Measurements from ENCODE around the gene ZBED4.
"Not testable (repeated sequence)": the region's sequence is repeated elsewhere in the genome, so short reads cannot be mapped to it uniquely, and the experiment has no call there.

Gene ZBED4, protein sequence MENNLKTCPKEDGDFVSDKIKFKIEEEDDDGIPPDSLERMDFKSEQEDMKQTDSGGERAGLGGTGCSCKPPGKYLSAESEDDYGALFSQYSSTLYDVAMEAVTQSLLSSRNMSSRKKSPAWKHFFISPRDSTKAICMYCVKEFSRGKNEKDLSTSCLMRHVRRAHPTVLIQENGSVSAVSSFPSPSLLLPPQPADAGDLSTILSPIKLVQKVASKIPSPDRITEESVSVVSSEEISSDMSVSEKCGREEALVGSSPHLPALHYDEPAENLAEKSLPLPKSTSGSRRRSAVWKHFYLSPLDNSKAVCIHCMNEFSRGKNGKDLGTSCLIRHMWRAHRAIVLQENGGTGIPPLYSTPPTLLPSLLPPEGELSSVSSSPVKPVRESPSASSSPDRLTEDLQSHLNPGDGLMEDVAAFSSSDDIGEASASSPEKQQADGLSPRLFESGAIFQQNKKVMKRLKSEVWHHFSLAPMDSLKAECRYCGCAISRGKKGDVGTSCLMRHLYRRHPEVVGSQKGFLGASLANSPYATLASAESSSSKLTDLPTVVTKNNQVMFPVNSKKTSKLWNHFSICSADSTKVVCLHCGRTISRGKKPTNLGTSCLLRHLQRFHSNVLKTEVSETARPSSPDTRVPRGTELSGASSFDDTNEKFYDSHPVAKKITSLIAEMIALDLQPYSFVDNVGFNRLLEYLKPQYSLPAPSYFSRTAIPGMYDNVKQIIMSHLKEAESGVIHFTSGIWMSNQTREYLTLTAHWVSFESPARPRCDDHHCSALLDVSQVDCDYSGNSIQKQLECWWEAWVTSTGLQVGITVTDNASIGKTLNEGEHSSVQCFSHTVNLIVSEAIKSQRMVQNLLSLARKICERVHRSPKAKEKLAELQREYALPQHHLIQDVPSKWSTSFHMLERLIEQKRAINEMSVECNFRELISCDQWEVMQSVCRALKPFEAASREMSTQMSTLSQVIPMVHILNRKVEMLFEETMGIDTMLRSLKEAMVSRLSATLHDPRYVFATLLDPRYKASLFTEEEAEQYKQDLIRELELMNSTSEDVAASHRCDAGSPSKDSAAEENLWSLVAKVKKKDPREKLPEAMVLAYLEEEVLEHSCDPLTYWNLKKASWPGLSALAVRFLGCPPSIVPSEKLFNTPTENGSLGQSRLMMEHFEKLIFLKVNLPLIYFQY

DNA sequence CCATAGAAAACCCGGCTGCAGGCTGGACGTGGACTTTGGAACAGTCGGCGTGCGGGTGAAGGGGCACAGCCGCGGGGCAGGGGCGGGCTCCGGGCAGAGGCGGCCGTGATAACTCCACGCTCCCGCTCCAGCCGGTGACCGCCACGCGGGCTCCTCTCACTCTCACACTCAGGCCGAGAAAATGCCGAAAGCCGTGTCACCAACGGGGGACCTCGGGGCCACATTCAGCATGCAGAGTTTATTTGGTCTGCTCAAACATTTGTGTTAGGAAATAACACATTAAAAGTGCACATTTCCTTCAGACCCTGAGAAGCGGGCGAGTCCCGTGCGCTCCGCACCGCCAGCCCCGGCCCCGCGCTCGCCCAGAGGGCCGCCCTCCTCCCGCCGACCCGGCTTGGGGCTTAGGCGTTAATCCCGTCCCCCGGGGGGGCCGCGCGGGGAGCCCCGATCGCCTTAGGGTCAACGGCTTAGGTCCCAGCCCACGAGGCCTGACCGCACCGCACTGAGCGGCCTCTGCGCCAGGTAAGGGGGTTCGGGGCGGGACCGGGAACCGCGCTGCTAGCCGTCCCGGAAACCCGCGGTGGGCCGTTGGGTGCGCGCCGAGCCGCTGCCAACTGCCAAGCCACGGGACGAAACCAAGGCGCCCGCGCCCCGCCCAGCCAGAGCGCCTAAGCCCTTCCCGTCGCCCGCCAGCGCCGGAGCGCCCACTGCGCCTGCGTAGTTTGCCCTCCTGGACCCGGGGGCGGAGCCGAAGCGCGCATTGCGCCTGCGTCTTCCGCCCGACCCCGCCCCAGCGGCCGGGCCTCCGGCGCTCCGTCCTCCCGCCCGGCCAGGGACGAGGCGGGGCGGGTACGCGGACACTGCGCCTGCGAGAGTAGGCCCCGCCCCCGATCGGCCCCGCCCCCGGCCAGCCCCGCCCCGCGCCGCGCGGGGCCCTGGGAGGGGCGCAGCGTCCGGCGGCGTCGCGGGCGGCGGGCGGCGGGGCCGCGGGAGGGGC is at the start of gene ZBED4:
TSS of gene ZBED4 (plus strand) at position 947 of the 997 bp plus-strand sequence. CDS start 29,819 bp downstream, outside the sequence.
- DNase-seq, result peak; percentile 99

DNA sequence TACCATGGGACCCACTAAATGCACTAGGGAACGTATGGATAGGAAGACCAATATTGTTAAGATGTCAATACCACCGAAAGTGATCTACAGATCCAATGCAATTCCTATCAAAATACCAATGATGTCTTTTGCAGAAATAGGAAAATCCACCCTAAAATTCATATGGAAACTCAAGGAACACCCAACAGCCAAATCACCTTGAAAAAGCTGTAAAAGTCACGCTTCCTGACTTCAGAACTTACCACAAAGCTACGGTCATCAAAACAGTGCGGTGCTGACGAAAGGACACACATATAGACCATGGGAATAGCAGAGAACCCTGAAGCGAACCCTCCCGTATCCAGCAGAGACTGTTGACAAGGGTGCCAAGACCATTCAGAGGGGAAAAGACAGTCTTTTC is 46.5 kb upstream of the ZBED4 start:
- no peak for DNase-seq

DNA sequence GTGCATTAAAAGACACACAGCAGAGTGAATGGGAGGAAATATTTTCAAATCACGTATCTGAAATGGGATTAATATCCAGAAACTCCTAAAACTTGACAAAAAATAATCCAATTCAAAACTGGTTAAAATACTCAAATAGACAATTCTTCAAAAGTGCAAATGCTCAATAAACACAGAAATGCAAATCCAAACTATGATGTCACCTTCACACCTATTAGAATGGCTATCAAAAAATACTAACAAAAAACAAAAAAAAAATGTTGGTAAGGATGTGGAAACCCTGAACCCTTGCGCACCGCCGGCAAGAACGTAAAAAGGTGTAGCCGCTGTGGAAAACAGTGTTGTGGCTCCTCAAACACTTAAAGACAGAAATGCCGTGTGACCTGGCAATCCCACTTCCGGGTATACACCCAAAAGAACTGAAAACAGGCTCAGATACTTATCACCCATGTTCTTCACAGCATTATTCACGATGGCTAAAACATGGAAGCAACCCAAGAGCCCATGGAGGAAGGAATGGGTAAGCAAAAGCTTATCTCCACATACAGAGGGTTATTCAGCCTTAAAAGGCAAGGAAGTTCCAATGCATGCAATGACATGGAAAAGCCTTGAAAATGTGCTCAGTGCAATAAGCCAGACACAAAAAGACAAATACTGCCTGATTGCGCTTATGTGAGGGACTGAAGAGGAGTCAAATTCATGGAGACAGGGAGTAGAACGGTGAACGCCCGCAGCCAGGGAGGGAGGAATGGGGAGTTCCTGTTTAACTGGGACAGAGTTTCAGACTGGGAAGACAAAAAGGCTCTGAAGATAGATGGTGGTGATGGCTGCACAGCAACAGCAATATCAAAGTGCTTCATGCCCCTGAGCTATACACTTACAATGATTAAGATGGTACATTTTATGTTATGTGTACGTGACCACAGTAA is 45.6 kb upstream of the ZBED4 start:
- DNase-seq, result no peak

DNA sequence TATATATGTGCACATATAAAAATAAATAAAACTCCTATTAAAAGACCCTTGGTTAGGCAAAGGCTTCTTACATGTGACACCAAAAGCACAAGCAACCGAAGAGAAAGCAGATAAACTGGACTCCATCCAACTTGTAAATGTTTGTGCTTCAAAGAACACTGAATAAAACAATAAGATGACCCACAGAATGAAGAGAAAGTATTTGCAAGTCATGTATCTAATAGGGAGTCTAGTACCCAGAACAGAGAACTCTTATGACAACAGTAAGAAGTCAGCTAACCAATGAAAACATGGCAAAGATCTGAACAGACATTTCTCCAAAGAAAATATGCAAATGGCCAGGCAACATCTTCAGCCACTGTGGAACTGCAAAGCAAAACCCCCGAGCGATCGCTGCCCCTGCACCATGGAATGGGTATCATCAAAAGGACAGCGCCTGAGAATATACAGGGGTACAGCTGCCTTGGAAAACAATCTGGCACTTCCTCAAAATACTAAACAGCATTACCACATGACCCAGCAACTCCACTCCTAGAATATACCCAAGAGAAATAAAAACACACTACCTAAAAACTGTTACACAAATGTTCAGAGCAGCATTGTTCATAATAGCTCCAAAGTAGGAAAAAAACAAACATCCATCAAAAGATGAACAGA is 43.2 kb upstream of the ZBED4 start:
- DNase-seq, result no peak

DNA sequence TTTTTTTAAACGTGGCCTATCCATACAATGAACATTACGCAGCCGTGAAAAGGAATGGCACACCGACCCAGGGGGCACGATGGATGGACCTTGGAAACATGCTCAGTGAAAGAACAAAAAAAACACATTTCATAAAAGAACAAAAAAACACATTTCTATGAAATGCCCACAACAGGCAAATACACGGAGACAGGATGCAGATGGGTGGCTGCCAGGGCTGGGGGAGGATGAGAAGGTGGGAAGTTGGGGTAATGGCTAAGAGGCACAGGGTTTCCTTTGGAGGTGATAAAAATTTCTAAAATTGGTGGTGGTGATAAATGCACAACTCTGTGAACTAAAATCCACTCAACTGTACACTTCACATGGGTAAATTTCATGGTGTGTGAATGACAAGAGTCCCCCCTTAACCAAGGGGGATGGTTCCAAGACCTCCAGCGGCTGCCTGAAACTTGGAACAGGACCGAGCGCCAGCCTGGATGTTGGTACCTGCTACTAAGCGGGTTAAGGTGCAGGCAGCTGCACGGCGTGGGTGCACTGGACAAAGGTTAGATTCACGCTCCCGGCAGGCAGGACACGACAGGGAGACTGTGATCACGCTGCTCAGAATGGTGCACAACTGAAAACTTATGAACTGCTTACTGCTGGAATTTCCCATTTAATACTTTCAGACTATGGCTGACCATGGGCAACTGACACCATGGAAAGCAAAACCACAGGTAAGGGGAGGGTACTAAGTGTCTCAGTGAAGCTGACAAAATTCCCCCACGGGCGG is 42.4 kb upstream of the ZBED4 start:
- DNase-seq, result no peak

DNA sequence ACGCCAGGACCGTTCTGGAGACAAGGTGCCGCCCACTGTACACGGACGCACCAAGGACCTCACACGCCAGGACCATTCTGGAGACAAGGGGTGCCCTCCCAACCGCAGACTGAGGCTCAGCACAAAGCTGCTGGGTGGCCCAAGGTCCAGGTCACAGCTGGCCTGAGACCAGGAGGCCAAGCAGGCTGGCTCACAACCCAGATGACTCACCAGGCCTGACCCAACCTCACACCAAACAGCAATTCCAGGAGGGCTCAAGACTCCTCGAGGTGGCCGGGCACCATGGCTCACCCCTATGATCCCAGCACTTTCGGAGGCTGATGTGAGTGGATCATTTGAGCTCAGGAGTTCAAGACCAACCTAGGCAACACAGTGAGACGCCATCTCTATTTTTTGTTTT is 40.8 kb upstream of the ZBED4 start:
- DNase-seq, result no peak

DNA sequence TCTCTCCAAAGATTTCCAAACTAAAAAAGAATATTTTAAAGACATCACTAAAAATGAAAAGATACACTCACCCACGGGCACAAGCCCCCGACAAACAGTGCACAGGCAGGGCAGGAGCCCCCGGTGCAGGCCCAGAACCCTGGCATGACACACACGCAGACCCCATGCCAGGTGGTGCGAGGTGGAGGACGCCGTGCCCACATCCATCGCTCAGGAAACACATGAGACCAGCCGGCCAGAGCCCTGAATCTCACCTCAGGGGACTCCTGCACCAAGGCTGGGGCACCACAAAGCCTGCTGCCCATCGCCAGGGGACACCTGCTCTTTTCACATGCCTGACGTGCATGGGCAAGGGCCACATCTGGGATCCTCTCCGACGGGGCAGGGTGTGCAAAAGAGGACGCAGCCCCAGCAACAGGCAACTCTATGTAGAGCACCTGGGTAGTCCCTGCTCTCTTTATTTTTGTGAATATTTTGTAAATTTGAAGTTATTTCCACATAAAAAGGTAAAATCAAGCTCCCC is 39.4 kb upstream of the ZBED4 start:
- no peak for DNase-seq

DNA sequence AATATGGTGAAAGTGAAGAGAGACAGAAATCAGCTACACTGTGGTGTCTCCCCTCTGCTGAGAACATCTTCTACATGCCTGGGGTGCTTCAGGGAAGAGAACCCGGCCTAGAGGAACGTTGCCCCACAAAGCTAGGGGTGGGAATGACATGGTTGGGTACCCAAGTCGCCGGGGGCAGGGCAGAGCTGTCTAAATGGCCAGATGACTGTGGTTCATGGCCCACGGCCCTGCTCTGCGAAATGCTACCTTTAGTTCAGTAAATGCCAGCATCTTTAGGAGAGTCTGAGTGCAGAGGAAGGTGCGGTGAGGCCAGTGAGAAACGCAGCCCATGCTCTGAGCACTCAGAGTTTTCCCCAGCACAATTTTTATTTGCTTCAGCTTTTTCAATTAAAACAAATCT is 38.8 kb upstream of the ZBED4 start:
- DNase-seq, result no peak

DNA sequence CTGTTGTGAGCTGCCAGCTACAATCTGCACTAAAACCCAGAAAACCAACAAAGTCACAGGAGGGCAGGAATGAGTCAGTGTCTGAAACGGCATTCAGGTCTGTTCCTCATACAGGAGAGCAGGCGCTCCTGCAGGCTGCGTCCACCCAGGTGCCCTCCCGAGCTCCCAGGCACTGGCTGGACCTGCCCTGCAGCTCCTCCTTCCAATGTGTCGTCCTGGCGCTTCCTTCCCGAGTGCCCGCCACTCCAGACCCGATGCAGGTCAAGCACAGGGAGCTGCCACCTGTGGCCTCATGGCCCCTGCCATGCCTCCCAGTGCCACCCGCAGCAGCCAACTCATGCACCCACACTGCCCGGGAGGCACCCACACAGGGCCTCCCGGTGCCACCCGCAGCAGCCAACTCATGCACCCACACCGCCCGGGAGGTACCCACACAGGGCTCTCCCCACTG is 38.0 kb upstream of the ZBED4 start:
- DNase-seq, result no peak

DNA sequence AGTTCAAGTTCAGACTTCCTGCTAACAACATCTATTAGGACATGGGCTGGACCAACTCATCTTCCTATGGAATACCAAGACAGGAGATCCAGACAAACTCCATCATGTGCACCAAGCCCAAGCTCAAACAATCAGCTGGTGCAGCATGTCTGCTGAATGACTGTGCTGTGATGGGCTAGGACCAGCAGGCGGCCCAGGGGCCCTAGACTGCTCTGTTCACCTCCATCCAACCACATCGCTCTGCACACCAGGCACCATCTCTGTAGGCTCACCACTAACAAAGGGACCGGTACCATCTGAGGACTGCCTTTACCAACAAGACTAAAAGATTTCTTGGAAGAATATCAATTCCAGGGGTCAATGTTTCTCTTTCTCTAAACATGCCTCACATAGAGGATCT is 36.3 kb upstream of the ZBED4 start:
- DNase-seq, result no peak

DNA sequence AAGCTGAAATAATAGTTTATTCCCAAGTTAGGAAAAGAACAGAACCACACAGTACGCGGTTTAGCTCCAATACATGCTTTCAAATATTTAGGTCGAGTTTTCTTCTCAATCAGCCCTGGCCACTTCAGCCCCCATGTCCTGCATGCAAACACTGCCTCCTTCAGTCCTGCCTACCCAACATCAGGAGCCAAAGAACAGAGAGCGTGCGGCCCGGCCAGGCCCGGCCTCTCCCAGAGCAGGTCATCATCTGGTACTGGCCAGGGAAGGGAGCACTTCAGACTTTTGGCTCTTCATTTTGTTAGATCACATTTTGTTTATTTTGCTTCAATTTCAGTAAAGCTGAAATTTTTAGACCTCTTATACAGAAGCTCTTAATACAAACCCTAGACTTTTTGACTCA is 32.7 kb upstream of the ZBED4 start:
- no peak for DNase-seq

DNA sequence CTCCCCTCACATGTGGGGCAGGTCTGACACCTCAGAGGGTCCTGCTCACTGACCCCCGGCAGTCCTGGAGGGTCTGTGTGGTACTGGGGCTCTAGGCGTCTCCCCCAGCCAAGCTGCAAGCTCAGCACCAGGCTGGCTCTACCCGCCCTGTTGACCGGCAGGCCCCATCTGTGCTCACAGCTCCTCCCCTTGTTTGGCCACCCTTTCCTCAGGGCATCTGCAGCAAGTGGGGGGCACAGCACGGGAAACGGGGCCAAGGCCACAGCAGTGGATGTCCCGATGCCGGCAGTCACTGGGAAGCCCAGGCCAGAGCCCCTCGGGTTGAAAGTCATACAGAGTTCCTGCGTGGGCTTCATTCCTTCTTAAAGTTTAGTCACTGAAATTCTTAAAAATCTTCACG is 31.9 kb upstream of the ZBED4 start:
- DNase-seq, result not testable (repeated sequence)

DNA sequence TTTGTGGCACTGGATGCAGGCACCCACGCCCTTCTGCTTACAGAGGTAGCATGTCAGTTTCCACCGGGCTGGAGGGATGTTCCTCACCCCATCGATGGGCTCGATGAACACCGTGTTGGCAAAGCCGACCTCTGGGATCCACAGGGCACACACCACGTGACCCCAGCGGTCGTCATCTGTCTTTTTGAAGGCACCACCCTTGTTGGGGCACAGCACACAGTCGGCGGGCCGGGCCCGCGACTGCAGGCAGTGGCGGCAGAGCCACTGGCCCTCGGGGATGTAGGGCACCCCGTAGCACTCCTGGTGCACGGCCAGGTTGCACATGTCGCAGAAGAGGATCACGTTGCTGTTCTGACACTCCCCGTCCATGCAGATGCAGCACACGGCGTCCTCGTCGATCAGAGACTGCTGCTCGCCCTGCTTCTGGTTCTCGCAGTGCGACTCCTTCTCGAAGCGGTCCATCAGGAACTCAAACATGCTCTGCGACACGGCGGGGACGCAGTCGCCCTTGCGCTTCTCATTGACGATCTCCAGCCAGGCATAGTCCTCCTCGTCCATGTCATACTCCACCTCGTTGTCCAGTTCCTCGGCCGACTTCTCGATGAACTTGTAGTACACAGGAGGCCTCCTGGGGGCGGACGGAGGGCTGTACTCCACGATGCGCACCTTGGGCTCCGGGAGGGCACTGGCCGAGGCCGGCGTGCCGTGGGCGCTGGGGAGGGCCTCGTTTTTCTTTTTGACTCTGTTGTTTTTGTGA is 30.2 kb upstream of the ZBED4 start:
- DNase-seq, result no peak

DNA sequence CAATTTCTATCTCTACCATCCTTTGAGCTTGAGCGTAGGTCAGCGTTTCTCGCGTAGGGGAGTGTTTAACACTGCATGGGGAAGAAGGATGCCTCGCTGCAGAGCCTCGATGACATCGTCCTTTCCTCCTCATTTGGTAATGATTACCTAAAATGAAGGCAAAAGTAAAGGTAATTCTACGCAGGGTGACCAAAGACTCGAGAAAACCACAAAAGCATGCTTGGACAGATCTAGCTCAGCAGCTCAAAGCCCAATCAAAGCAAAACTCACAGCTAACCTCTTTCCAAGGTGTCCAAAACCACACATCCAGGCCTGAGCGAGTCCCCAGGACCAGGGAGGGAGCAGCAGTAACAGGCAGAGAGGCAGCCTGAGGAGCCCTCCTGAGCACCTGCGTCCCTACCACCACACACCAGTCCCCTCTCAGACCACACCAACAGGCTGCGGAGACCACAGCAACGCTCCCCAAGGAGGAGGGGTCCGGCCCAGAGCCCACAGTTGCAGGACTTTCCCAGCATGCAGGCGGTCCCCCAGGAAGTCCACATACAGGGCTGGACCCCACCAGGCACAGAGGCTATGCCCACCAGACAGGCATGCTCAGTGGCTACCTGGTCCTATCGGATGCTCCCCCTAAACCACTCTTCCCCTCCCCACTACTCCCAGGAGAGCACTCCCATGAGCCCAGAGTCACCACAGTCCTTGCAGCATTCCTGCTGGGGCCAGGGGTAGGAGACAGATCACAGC is 29.3 kb upstream of the ZBED4 start:
- no peak for DNase-seq

DNA sequence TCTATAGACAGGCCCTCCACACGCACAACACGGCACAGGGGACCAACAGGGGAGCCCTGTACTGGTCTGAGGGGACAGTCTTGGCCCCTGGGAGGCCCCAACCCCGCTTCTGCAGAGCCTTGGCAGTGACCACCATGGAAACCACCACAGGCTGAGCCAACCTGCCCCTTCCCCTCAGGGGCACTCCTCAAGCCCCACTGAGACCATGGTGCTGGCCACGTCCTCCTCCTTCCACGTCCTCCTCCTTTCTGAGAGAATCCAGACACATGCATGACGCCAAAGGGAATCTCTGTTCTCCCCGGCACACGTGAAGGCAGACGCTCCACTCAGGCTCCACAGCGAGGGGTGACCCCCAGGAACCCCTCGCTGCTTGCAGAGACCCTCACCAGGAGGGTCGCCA is 28.7 kb upstream of the ZBED4 start:
- DNase-seq, result no peak

DNA sequence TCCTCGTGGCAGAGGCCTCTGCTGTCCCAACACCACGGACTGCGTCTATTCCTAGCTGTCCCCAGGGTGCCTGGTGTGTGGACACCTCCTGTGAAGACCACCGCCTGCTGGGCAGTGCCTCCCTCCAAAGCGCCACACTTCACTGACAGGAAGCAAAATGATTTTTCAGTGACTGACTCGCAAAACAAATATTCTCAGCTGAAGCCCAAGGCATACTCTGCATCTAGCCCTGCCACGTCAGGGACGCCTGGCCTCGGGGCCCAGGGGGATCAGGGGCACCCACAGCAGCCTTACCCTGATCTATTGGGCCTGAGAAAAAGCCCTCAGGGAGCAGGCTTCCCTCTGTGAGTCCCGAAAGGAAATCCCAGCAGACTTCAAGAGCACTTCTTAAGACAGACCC is 28.2 kb upstream of the ZBED4 start:
- no peak for DNase-seq

DNA sequence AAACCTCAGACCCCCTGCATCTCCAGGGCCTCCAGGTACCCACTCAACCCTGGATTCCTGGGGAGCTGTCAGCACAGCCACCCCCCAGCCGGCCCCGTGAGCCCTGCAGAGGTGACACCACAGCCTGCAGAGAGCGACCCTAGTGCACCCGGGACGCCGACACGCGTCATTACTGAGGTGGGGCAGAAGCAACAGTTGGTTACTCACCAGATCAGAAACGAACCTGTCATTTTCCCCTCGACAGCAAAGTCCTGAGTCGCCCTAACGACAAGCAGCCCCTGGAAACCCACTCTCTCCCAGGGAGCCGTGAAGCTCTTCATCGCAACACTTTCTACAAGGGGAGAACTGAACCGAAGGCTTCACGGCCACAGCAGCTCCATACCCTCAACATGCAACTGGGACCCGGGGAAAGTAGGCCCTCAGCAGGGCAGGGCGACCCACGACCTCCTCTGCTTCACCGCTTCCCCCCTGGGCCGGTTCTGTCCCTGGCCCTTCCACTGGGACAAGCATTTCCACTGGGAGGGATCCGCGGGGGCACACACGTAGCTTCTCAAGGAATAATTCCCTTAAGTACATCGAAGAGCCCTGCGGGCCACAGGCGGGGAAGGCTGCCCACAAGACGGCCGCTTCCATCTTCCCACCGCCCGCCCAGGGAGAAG is 27.6 kb upstream of the ZBED4 start:
- peak; percentile 55 for DNase-seq
